ENCODE measurements around the gene HOXD12.

DNA sequence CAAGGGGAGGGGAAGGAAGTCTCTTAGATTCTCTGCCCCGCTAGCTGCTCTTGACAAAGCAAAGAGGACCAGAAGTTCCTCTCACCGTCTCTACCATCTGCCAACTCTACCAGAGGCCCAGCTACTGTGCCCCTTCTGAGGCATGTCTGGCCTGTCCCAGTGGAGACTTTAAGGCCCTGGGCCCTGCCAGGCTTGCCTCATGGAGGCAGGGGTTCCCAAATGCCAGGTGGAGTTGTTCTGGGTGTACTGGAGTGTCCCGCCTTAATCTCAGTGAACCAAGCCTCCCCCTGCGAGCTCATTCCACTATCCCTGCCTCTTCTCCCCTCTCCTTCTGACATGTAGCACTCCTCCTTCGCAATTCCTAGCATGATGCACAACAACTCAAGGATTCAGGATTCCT, 2.2 kb downstream of the HOXD12 start:
- TF ChIP-seq, protein P1, sequence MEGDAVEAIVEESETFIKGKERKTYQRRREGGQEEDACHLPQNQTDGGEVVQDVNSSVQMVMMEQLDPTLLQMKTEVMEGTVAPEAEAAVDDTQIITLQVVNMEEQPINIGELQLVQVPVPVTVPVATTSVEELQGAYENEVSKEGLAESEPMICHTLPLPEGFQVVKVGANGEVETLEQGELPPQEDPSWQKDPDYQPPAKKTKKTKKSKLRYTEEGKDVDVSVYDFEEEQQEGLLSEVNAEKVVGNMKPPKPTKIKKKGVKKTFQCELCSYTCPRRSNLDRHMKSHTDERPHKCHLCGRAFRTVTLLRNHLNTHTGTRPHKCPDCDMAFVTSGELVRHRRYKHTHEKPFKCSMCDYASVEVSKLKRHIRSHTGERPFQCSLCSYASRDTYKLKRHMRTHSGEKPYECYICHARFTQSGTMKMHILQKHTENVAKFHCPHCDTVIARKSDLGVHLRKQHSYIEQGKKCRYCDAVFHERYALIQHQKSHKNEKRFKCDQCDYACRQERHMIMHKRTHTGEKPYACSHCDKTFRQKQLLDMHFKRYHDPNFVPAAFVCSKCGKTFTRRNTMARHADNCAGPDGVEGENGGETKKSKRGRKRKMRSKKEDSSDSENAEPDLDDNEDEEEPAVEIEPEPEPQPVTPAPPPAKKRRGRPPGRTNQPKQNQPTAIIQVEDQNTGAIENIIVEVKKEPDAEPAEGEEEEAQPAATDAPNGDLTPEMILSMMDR (conservative IDR thresholded peaks at IDR 0.05; ENCODE audit: low read depth in 2 of 2): no peak
- TF ChIP-seq EZH2 (IDR thresholded peaks at IDR 0.05; ENCODE audit: low read depth, unreplicated experiment) (no peak), EZH2phosphoT487 (IDR thresholded peaks at IDR 0.05; ENCODE audit: unreplicated experiment) (no peak), ZNF331 (CRISPR knock-in tag; IDR thresholded peaks at IDR 0.05; ENCODE audit: low read depth) (no peak), JUNB (IDR thresholded peaks at IDR 0.05; ENCODE audit: unreplicated experiment) (no peak), POLR2AphosphoS5 (IDR thresholded peaks at IDR 0.05; ENCODE audit: low read depth) (no peak)
- TF ChIP-seq, protein P2, sequence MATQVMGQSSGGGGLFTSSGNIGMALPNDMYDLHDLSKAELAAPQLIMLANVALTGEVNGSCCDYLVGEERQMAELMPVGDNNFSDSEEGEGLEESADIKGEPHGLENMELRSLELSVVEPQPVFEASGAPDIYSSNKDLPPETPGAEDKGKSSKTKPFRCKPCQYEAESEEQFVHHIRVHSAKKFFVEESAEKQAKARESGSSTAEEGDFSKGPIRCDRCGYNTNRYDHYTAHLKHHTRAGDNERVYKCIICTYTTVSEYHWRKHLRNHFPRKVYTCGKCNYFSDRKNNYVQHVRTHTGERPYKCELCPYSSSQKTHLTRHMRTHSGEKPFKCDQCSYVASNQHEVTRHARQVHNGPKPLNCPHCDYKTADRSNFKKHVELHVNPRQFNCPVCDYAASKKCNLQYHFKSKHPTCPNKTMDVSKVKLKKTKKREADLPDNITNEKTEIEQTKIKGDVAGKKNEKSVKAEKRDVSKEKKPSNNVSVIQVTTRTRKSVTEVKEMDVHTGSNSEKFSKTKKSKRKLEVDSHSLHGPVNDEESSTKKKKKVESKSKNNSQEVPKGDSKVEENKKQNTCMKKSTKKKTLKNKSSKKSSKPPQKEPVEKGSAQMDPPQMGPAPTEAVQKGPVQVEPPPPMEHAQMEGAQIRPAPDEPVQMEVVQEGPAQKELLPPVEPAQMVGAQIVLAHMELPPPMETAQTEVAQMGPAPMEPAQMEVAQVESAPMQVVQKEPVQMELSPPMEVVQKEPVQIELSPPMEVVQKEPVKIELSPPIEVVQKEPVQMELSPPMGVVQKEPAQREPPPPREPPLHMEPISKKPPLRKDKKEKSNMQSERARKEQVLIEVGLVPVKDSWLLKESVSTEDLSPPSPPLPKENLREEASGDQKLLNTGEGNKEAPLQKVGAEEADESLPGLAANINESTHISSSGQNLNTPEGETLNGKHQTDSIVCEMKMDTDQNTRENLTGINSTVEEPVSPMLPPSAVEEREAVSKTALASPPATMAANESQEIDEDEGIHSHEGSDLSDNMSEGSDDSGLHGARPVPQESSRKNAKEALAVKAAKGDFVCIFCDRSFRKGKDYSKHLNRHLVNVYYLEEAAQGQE (IDR thresholded peaks at IDR 0.05; ENCODE audit: unreplicated experiment): no peak
